T-helper 22 cell (primary cell): Measurements from ENCODE around the gene CDSN.
"Not testable (repeated sequence)": the region's sequence is repeated elsewhere in the genome, so short reads cannot be mapped to it uniquely, and the experiment has no call there.

Experiments
- DNase-seq: peaks from one replicate; pipeline ENCODE4 v3.0.0-alpha.2; 2020; ENCODE audit warnings: low read depth

CDSN gene, protein sequence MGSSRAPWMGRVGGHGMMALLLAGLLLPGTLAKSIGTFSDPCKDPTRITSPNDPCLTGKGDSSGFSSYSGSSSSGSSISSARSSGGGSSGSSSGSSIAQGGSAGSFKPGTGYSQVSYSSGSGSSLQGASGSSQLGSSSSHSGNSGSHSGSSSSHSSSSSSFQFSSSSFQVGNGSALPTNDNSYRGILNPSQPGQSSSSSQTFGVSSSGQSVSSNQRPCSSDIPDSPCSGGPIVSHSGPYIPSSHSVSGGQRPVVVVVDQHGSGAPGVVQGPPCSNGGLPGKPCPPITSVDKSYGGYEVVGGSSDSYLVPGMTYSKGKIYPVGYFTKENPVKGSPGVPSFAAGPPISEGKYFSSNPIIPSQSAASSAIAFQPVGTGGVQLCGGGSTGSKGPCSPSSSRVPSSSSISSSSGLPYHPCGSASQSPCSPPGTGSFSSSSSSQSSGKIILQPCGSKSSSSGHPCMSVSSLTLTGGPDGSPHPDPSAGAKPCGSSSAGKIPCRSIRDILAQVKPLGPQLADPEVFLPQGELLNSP

GRCh38 chr6:31120151-31120915 lies at the start of gene CDSN:
Gene CDSN, minus strand, starts transcription at chr6:31120446. Its CDS starts 27 bp downstream, at chr6:31120419.
- DNase-seq = no peak

DNA sequence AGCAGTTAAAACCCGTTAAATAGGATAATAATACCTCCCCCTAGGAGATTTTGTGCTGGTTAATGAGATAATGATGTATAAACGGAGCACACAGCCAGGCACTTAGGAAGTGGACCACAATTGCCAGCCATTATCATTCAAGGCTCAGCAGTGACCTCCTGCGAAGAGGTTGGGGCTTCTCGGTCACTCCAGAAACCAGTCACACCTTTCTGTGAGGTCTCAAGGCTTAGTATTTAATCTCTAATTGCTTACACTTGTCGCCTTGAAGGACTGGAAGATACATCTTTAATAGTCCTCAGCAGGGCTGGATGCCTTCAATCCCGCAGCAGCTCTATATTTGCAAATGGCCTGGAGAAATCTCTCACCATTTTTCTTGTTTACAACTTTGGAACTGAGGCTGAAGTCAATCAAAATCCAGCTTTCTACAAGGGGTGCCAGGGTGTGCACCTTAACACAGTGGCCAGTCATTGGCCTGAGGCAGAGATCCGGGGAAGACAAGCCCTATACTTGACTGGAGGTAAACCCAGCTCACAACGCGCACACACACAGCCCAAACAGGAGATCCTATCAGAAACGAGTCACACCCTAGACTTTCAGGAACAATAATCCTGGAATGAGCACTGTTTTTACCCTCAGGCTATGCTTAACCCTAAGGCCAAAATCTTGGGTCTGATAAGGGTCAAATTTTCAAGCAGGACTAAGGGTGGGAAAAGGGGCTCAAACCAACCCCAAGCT lies 49.0 kb upstream of the CDSN start:
- no peak for DNase-seq

DNA sequence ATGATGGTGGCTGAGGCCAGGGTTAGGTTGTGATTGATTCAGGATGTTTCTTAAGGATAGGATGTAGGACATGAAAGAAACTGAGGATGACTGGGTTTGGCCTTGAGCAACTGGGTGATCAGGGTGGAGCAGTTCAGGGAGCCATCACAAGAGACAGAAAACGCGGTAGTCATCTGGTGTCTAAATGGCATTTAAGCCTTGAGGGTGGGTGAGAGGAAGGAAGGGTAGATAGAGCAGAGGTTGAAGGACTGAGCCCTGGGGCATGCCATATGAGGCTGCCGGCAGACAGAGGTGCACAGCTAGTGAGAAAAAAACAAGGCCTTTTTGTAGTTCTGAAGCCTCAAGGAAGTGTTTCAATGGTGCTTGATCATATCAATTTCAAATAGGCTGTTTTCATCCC lies 48.4 kb upstream of the CDSN start:
- no peak for DNase-seq

DNA sequence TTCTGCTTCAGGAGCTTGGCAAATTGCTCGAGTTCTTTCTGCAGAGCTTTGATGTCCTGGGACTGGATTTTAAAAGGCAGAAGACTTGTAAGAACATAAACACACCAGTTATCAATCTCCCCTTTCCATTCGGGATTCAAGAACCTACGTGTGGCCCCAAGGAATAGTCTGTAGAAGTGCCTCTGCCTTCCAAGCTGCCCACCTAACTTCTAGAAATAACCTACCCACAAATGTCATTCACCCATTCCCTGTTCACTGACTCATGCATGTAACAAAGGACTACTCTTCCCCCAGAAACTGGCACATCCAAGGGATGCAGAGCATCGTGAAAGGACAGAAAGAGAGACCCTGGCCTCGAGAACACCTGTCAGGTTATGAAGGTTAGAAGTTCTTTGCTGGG lies 45.7 kb upstream of the CDSN start:
- no peak for DNase-seq

- DNase-seq = not testable (repeated sequence)
Observed at GRCh38 chr6:31165064-31165832, 45.0 kb upstream of the CDSN start.

DNA sequence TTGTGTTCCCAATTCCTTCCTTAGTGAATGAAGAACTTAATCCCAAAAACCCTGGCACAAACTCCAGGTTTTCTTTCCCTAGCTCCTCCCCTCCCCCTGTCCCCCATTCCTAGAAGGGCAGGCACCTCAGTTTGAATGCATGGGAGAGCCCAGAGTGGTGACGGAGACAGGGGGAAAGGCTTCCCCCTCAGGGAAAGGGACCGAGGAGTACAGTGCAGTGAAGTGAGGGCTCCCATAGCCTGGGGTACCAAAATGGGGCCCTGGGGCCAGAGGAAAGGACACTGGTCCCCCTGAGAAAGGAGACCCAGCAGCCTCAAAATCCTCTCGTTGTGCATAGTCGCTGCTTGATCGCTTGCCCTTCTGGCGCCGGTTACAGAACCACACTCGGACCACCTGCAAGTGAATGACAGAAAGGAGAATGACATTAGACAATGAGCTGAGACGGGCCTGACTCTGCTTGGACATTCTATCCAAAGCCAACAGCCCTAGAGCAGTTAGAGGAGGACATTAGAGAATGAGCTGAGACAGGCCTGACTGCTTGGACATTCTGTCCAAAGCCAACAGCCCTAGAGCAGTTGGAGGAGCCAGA lies 44.3 kb upstream of the CDSN start:
- DNase-seq = not testable (repeated sequence)

DNA sequence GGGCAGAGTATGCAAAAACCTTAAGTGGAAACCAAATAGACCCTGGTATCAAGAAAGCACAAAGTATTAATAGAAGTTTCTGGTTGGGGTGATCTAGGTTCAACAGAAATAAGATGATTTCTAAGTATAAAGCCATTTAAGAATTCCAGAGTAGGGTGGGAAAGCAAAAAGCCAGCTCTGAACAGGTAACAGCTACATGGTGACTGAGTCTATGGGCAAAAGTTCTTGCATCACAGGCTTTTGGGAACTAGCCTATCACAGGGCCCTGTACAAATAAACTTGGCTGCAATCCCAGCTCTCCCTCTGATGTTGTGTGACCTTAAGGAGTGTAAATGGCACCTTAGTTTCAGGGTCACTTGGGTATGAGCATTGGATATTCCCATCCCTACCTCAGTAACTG lies 43.7 kb upstream of the CDSN start:
- DNase-seq = no peak

DNA sequence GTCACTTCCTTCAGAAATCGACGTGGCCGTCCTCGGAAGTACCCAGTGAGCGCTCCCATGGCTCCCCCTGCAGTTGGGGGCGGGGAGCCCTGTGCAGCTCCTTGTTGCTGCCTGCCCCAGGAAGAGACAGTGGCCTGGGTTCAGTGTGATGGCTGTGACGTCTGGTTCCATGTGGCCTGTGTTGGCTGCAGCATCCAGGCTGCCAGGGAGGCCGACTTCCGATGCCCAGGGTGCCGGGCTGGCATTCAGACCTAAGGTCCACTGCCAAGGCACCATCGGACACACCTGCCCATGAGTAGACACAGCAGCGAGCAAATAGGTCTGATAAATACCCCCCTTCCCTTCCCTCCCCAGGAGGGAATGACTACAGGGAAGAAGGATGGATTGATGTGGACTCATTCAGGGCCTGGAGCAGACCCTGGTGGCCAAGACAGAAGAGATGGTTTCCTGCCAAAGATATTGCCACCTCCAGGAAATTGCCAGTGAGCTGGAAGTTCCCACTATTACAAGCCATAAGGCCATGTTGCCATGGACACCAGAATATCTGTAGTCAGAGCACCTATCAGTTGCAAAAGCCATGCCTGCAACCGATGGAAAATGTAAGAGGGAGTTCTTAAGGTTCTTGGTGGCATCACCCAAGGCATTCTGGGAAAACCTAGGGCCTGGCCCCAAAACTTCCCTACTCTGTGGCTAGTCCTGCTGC lies 42.4 kb upstream of the CDSN start:
- no peak for DNase-seq

GRCh38 chr6:31161216-31162126 lies 41.2 kb upstream of the CDSN start:
- DNase-seq = no peak

DNA sequence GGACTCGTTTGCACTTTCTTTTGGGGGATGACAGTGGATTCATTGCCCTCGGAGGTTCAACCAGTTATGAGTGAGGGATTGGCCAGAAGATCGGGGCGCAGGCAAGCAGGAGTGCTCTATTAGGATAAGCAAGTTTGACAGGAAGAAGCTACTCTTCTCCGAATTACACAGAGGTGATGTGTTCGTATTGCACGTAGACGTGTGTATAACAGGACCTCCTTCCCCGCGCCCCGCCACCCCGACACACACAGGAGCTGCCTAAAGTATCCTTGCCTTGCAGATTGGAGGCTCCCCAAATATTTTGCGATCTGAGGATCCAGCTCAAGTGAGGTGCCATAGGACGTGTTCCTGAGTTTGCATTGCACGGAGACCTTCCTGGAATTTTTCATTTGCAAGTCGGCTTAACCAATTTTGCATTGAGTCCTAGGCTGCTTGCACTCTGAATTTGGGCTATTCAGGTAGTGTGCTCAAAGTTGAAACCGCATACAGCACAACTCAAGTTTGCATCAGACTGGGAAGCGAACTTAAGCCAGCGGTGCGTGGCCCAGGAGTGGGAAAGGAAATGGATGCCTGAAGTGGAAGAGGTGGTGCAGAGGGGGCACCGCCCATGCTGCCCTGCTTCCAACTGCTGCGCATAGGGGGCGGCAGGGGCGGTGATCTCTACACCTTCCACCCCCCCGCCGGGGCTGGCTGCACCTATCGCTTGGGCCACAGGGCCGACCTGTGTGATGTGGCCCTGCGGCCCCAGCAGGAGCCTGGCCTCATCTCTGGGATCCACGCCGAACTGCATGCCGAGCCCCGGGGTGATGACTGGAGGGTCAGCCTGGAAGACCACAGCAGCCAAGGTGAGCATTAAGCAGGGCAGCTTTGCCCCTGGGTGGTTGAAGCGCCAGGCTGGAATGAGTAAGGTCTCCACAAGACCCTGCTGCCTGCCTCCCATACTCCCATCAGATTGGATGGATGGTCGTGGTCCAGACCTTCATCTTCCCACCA lies 38.9 kb upstream of the CDSN start:
- peak; percentile 17 for DNase-seq

DNA sequence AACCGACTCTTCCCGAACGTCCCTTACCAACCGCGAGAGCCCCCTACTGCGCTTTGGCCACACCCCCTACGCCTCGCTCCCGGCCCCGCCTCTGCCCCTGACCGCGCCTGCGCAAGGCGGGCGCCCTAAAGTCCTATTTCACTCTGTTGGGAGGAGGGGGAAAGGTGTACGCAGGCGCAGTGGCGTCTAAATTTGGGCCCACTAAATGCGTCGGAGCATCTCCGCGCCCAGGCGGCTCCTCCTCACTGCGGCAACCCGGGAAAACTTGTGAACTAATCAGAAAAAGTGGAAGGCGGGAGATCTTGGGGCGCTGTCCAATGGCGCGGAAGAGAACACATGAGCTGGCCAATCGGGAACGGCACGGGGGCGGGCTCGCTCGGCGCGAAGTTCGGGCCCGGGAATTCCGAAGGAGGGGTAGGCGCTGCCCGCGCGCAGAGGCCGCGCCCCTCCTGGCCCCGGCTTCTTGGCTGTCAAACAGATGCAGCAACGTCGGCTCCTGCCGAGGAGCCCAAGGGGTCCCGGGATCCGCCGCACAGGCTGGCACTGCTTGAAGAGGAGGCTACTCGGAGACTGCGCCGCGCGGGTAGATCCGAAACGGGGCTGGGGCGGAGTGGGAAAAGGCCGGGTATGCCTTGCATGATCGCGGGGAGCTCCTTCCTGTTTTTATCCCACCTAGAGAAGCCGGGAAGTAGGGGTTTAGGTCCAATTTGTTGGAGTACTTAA lies 38.1 kb upstream of the CDSN start, which contains the start of gene TCF19:
Gene TCF19, plus strand, starts transcription at position 450 of the 723 bp plus-strand sequence. CDS start 881 bp downstream, outside the sequence.
- peak; percentile 99 for DNase-seq

DNA sequence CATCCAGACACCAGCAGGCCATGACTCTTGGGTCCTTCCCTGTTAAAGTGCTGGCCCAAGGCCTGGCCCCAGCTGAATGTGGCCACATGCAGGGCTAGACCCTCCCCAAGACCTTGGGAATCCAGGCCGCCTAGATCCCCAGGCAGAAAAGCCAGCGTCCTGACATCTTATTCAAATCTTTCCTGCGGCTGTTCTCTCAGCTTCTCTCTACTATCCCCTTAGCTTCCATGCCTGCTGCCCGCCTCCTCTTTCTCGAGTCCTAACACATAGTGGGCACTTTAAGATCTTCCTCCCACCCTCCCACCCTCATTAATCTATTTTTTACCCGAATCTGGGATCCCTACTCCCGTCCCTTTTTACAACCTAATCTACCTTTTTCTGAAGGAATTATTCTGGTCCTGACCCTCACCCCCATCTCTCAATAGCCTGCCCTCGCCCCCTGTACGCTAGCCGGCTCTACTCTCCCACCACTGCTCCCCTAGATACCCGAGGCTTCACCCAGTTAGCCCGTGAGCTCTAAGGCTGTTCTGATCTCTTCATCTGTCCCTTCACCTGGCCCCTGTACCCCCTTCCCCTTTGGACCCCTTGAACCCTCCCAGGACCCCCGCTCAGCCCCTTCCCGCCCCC lies 37.4 kb upstream of the CDSN start, which contains the start of gene CCHCR1:
Gene CCHCR1, minus strand, starts transcription at position 290 of the 627 bp plus-strand sequence. Its CDS starts 202 bp downstream, at position 88.
- DNase-seq = no peak

DNA sequence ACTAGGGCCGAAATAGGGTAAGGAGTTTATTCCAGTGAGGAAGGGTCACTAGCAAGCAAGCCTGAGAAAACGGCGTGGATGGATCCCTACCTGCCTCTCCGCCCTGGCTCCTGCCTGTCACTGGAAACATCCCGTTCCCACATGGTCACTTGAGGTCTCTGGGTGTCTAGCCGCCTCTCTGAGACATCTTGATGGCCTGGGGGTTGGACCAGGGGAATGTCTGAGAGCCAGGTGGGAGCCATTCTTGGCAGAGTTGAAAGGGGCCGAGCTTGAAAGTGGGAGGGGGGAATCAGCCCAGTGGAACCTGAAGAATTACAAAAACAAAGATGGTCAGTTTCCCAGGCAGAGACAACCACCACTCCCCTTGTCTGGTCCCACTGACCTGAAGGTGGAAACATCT lies 36.4 kb upstream of the CDSN start:
- DNase-seq = no peak

- no peak for DNase-seq
Observed at GRCh38 chr6:31154436-31154835, 34.2 kb upstream of the CDSN start.

DNA sequence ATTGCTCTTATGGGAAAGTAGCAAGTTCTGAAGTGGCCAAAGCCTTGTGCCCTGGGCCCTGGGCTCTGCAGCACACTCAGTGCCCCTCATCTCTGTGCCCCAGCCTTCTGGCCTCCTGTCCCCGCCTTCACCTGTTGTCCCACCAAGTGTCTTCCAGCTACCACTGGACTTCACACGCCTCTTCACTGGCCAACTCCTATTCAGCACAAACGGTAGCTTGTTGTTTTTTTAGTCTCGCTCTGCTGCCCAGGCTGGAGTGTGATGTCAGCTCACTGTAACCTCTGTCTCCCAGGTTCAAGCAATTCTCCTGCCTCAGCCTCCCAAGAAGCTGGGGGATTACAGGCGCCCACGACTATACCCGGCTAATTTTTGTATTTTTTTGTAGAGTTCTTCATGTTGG lies 32.5 kb upstream of the CDSN start:
- no peak for DNase-seq

DNA sequence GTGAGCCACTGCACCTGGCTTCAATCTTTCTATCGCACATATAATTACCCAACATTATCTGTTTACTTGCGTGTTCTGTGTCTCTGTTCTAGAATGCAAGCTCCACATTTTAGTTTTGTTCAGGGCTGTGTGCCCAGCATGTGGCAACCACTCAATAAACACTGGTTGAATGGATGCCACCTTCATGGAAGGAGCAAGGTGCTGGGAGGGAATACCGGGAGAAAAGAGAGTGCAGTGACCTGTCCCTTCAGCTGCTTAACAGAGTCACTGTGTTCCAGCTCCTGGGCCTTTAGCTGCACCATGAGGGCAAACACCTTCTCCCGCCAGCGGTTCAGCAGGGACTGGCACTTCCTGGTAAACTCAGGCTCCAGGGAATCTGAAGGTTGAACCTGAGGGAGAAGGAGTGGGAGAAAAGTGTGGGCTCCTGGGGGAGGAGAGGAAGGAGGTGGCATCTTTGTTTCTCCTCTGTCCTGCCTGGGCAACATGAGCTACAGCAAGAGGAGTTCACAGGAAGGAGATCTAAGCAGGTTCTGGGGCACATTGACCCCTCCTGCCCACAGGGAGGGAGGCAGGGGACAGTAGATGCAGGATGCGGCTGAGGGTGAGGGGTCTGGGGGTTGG lies 29.7 kb upstream of the CDSN start:
- no peak for DNase-seq
